CD4-positive, alpha-beta T cell treated with Interleukin-6 at 100 ng/mL for 8 hours (primary cell): ENCODE results near the gene PSMG3.

Experiments used
- DNase-seq: peaks from one replicate; pipeline ENCODE4 v3.0.0-alpha.2; 2020; ENCODE audit warnings: mixed read lengths, low spot score

The PSMG3 gene

DNA sequence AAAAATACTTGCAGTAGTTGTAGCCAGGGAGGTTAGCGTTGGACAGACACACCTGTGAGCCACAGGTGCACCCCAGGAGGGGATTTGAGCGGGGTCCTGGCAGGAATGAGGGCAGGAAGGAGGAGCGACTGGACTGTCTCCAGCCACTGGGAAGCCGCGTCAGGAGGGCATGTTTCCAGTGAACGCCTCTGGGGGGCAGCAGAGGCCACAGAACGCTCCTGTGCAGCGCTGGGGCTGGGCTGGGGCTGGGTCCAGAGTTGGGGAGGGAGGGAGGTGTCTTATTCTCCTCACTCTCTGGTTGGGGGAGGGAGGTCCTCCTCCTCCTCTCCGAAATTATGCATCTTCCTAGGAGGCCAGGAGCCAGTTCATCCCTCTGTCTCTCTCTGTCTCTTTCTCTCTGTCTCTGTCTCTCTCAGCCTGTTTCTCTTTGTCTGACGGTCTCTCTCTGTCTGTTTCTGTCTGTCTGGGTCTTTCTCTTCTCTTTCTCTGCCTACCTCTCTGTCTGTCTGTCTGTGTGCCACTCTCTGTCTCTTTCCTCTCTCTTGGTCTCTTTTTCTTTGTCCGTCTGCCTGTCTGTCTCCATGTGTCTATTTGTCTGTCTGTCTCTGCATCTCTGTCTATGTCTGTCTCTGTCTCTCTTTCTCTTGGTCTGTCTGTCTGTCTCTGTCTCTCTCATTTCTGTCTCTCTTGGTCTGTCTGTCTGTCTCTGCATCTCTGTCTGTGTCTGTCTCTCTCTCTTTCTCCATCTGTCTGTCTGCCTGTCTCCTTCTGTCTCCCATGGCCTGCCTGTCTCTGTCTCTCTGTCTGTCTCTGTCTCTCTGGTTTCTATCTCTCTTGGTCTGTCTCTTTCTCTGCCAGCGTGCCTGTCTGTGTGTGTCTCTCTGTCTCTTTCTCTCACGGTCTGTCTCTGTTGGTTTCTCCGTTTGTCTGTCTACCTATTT lies 9.9 kb upstream of the PSMG3 start:
- DNase-seq = peak; percentile 66

DNA sequence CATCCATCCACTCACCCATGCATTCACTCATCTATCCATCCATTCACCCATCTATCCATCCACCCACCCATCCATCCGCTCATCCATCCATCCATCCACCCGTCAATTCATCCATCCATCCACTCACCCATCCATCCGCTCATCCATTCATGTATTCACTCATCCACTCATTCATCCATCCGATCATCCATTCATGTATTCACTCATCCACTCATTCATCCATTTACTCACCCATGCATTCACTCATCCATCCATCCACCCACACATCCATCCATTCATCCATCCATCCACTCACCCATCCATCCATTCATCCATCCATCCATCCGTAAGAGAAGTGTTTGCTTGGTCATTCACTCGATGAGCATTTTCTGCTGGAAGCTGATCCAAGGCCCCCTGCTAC lies 8.7 kb upstream of the PSMG3 start:
- no peak for DNase-seq

DNA sequence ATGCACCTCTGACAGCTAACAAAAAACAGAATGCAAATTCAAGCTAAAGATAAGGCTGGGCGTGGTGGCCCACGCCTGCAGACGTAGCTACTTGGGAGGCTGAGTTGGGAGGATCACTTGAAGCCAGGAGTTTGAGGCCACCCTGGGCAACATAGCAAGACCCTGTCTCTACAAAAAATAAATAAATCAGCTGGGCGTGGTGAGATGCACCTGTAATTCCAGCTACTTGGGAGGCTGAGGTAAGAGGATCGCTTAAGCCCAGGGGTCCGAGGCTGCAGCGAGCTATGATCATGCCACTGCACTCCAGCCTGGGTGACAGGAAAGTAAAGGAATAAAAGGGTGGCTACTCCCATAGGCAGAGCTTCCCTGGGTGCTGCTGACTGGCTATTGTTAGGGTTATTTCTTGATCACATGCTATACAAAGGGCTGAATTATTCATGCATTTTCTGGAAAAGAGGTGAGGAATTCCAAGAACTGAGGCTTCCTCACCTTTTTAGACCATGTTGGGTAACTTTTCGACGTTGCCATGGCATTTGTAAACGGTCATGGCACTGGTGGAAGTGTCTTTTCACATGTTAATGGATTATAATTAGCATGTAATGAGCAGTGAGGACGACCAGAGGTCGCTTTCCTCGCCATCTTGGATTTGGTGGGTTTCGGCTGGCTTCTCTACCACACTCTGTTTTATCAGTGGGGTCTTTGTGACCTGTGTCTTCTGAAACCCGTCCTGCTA lies 6.9 kb upstream of the PSMG3 start:
- DNase-seq = no peak

DNA sequence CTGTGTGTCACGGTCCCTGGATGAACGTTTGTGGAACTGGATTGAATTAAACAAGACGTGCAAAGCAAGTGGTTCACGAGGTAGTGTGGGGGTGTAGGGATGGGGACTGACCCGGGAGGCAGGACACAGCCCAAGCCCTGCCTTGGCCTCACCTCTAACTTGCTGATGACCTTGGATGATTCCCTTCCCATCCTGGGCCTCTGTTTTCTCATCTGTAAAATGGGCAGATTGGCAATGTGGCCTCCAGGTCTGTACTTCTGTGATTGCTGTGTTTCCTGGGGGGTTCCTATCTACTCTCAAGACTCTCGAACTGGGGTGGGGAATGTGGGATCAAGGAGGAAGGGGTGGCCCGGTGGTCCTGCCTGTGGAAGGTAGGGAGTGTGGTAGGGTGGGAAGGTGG lies 6.0 kb upstream of the PSMG3 start:
- no peak for DNase-seq

DNA sequence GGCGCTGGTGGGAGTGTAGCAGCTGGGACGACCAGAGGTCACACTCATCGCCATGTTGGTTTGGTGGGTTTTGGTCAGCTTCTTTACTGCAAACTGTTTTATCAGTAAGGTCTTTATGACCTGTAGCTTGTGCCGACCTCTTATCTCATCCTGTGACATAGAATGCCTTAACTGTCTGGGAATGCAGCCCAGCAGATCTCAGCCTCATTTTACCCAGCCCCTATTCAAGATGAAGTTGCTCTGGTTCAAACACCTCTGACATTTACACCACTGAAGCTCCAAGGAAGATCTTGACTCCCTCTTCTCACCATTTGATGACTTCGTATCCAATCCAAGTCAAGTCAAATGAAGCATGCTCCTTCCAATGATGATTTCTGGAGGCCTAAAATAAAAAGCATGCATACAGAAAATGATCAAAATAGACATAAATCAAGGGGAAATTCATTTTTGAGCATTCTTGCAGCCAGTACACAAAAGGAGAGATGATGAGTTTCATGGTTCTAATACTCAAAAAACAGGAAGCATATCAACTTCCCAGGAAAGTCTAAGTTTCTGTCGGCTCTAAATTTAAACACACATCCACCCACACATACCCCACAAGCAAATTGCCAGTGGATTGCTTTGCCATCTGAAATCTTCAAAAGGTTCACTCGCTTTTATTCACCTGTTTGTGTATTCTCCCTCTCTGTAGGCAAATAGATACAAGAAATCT lies 2.4 kb upstream of the PSMG3 start:
- no peak for DNase-seq

DNA sequence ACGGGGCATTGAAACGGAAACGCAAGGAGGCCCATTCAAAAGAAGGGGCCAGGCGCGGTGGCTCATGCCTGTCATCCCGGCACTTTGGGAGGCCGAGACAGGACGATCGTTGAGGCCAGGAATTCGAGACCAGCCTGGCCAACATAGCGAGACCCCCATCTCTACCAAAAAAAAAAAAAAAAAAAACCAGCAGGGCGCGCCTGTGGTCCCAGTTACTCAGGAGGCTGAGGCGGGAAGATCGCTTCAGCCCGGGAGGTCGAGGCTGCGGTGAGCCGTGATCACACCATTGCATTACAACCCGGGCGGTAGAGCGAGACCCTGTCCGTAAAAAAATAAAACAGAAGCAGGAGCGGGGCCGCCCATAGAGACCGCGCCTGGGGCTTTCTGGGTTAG lies 396 bp downstream of the PSMG3 start:
- DNase-seq = no peak

DNA sequence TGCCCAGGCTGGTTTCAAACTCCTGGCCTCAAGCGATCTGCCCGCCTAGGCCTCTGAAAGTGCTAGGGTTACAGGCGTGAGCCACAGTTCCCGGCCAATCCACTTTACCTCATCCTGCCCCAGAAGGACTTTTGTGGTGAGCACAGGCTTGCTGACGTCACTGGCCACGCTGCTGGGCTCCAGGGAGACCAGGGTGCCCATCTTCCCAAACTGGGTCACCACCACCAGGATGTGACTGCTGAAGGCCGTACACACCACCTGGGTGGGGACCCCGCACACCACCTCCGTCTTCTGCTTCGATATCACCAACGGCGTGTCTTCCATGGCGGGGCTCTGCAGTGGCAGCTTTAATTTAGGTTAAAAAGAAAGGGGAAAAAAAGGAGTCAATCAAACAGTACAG lies 816 bp downstream of the PSMG3 start:
- DNase-seq = no peak

DNA sequence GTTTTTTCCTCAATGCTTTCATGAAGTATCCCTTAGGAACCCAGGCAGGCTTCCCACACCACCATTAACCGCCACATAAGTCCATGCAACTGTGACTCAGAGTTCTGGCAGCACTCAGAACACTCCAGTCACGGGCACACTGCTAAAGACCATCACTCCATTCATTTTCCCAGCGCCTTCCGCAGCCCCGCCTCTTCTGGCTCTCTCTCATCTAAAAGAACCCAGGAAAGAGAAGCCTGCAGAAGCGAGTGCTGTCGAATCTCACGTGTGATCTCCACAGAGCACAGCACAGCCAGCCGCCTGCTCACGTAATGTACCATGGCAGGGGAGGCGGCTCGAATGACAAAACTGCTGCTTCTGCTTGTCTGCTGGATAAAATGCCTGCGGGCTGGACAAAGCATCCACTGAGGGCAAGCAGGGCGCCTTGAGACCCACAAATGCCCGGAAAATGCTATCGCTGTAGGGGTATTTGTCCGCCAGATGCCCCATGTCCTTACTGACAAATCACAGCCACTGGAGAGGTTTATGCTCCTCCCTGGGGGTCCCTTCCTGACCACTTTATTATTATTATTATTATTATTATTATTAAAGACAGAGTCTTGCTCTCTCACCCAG lies 1.8 kb downstream of the PSMG3 start:
- DNase-seq = no peak

DNA sequence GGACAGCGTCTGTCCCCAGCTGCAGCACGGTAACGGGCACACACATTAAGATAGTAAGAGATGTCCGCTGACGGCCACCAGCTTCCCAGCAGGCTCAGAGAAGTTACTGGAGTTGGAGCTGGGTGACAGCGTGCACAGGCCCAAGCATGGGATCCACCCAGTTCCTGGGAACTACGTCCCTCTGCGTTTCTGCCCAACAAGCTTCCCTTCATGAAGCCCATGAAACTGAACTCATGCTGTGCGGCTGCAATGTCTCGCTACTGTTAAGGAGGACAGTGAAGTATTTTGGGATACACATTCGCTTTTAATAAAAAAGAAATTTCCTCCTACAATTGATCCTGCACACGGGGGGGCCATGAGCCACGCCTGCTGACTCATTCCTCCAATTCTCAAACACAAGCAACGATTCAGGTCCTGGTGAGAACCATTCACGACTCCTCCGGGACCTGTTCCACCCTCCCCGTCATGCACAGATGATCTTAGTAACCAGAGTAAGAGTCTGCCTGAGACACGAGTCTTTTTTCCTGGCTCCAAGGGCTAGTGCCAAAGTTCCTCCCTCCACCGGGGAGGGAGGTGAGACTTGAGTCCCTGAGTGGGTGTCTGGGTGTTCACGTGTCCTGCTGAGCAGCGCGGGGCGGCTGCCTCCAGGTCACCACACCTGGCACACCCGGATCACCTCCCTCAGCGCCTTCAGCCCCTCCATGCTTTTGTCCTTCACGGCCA lies 2.6 kb downstream of the PSMG3 start:
- DNase-seq = no peak

DNA sequence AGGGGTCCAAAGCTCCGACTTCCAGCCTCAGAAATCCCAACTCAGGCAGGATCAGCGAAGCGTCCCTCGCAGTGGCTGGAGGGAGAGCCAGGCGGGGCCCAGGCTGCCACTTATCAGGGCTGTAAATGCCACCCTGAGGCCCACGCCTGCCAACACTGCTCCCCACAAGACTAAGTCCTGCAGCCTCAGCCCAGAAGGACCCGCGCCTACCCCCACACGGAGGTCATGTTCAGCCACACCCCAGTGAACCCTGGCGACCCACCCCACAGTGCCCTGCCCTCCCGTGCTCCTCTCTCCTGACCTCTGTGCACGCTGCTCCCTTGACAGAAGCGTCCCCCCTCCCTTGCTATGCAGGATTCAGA lies 3.2 kb downstream of the PSMG3 start:
- DNase-seq = no peak

DNA sequence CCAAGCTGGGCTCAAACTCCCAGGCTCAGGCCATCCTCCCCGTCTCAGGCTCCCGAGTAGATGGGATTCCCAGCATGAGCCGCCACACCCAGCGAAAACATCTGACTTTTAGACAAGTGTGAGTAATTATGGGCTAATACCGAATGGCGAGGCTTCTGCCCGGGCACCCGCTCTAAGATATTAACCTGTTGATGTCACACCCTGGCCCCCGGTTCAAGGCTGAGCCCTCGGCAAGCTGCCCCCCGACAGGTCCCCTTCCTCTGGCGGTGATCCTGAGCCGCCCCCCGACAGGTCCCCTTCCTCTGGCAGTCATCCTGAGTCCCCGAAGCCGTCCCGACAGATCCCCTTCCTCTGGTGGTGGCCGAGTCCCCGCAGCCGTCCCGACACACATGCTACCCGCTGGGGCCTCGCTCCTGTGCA lies 5.2 kb downstream of the PSMG3 start:
- no peak for DNase-seq

DNA sequence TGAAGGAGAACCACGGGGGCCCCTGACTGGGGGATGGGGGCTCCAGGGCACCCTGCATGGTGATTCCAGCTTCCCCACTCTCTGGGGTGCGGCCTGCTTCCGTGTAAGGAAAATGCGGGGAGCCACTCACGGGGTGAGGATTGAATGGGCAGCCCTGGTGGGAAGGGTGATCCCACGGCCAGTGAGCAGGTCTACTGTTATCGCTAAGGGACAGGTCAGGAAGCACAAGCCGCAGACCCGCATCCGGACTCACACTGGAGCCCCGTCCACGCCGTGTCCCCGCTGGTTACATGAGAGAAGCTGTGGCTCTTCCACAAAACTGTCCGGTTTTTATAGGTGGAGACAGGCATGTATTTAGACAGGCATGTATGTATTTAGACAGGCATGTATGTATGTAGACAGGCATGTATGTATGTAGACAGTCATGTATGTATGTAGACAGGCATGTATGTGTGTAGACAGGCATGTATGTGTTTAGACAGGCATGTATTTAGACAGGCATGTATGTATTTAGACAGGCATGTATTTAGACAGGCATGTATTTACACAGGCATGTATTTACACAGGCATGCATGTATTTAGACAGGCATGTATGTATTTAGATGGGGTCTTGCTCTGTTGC lies 5.7 kb downstream of the PSMG3 start:
- DNase-seq = no peak

DNA sequence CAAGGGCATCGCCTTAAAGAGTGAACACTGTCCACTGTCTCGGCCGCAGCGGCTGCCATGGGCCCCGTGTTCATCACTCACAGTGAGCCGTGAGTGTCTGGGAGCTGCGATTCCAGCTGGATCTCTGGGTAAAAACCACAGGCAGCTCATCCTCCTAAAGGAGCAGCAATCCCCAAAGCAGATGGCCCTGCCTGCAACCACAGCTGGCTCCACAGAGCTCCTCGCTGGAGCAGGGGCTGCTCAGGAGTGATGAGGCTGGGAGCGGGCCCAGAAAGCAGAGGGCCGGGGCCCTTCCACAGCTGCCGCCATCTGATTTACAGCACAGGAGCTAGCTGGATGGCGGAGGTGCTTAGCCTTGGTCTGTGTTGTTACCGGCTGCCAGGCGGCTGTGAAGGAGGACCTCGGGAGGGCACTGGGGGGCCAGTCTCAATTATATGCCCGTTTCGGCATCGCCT lies 7.2 kb downstream of the PSMG3 start:
- DNase-seq = no peak

DNA sequence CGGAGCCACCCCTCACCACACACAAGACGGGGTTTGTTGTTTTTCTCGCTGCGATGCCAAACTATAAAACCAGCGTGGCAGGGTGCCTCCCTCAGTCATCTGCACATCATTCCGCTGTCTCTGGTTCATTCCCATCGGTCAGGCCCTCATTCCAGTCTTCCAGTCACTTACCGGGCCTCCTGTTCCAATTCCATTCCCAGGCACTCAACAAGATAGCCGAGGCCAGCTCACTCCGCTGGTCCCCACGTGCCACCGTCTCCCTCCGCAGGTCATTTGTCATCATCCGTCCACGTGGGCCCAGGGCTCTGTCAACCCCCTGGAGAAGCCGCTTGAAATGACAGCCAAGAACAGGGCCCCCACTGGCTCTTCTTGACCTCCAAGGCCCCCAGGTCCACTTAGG lies 7.7 kb downstream of the PSMG3 start:
- no peak for DNase-seq

DNA sequence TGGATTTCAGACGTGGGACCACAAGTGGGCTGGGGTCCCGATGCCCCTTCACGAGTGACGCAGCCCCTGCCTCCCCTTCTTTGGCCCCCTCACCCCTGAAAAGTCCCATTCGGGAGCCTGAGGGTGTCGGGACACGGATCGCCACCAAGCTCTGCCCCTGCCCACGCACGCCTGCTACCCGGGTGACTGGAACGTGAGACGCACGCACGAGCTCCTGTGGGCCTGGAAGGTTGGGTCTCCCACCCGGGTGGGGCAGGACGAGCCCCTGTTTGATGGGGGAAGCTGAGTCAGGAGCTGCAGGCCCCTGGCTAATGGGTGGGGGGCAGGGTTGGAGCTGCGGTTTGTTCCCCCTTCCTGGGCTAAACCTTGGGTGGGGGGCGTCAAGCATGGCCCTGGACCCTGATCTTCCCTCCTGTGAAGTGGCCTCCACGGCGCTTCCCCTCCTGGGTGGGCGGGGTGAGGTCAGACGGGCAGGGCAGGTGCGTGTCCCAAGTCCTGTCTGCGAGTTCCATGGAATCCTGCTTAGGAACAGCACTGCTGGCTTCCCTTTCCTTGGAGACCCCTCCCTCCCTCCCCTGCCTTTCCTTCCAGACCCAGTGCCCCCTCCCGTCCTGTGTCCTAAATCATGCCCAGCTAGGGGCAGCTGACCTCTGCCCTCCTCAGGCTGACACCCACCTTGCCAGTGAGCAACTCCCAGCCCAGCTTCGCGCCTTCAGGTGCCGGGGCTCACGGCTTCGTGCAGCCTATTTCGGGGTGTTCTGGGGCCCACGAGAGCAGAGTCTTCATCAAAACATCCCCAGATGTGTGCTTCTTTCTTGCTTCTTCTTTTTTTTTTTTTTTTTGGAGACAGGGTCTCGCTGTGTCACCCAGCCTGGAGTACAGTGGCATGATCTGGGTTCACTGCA lies 8.5 kb downstream of the PSMG3 start:
- DNase-seq = no peak

DNA sequence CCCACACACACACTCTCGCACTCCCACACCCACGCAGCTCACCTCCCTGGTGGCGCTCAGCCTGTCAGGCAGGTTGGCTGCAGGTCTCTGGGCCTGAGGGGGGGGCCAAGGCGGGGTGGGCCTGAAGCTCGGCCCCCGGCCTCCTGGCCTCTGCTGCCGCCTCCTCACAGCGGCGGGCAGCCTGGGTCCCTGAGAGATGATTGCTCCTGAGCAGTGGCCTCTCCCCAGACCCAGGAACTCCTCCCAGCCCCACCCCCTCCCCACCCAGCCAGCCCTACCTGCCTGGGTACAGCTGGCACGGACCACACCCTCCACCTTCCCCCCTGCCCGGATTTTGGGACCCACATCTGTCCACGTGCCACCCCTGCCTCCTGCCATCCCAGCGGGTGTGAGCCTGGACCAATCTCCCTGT lies 9.2 kb downstream of the PSMG3 start:
- DNase-seq = no peak

DNA sequence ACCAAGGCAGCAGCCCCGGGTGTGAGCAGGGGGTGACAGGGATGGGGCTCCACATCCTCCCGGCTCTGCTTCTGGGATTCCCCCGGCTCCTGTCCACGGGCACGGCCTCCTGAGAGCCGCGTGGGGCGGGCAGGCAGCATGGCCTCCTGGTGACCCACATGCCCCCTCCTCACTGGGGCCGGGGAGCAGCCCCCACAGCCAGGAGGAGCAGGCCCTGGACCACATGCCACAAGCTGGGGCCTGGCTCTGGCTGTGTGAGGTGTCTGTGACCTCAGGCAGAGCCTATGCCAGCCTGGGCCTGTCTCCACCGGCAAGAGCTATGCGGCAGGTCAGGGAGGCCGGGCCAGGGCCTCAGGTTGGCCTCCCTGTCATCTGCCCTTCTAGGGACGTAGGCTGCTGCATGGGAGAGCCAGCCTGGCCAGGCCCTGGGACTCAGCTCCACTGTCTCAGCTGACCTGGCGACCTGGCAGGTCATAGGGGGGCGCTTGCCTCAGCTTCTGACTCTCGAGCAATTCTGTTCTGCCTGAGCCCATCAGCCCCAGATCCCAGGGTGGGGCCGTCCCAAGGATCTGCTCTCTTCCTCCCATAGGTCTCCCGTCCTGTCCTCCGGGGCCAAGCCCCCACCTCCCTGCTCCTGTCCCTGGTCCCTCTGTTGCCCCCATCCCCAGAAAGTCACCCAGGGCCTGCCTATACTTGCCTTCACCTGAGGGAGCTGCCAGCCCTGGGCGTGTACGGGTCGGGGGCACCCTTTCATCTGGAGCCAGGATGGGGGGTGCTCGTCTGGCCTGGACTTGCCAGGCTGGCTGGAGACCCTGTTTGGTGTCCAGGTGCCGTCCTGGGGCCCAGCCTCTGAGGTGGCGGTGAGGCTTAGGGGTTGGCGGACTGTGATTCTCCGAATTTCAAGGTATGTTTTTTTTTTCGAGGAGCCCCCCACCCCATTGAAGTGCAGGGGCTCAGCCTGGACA lies 9.9 kb downstream of the PSMG3 start:
- DNase-seq = no peak

DNA sequence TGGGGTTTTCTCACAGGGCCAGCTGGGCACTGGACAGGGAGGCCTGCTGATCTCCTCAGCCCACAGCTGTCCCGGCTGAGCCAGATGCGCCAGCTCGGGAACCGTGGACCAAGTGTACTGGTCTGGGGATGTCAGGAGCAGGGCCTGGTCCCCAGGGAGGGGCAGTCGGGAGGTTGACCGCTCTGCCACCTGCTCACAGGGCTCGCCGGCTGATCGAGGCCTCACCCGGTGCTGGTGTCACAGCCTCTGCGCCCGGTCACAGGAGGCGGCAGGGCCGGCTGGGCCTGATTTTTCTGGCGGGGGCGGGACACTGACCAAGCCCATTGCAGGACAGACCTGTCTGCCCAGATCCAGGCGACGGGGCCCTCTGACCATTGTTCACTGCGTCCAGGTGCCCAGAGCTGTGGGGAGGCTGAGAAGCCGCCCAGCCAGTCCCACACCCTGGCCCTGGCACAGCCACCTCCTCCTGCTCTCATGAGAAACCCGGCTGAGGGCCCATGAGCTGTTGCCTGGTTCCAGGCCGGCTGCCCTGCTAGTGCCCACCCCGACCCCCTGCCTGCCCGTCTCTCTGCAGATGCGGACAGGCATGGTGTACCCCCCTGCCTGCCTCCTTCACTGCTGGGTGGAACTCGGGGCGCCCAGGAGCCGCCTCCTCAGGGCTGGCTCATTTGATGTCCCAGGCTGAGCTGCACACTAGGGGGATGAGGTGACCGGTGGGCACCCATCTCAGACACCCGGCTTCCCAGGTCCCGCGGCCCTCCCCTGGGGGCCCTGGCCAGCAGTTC lies 10.8 kb downstream of the PSMG3 start:
- DNase-seq = no peak
